ENCODE data around the gene GTF3C1. TPM values are rescaled to one million over a fixed set of nuclear protein-coding genes. Genes with fewer than 3 reads are reported as not detected.

GTF3C1 gene
- total RNA-seq, 4 donors from 2014 or later = 73.2 to 247 (median 85.3) TPM

GRCh38 chr16:27452569-27453493 is 96.9 kb downstream of the GTF3C1 start:
- Histone ChIP-seq H3K27me3 (peaks cover 0 to 6% of the 10 kb centered on the region in 2 donors), H3K36me3 (no peaks in the 10 kb centered on the region), H3K4me1 (no peaks in the 10 kb centered on the region), H3K27ac (no peak overlapping the region), H3K4me3 (no peak overlapping the region), H3K9me3 (no peaks in the 10 kb centered on the region)
- no peak for DNase-seq
- intact Hi-C loops (cut with DNase I; ENCODE audit: low total_unique reads) = no loop called here
- TF ChIP-seq POLR2A (IDR thresholded peaks at IDR 0.05) = no peak
- no peak for TF ChIP-seq CTCF (IDR thresholded peaks at IDR 0.05)

DNA sequence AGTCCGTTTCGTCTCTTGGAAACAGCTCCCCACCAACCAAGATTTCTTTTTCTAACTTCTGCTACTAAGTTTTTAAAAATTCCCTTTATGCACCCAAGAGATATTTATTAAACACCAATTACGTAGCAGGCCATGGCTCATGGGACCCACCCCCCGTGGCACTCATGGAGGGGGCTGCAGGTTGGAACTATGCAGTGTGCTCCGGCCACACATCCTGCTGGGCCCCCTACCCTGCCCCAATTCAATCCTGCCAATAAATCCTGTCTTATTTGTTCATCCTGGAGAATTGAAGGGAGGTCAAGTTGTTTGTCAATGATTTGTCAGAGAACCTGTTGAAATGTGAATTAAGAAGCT is 99.5 kb downstream of the GTF3C1 start:
- peaks cover 0 to 6% of the 10 kb centered on the region in 2 donors for H3K27me3 ChIP-seq
- no peak for TF ChIP-seq POLR2A (IDR thresholded peaks at IDR 0.05)
- no peak overlapping the region for H3K27ac ChIP-seq
- H3K4me1 ChIP-seq = no peaks in the 10 kb centered on the region
- no peaks in the 10 kb centered on the region for H3K9me3 ChIP-seq
- no peaks in the 10 kb centered on the region for H3K36me3 ChIP-seq
- intact Hi-C loops (cut with DNase I; ENCODE audit: low total_unique reads) = no loop called here
- no peak overlapping the region for H3K4me3 ChIP-seq
- DNase-seq = no peak

GRCh38 chr16:27449434-27450195 is 100.1 kb downstream of the GTF3C1 start:
- intact Hi-C loops (cut with DNase I; ENCODE audit: low total_unique reads) = no loop called here
- DNase-seq = no peak
- H3K4me3 ChIP-seq = no peak overlapping the region
- no peaks in the 10 kb centered on the region for H3K4me1 ChIP-seq
- H3K27ac ChIP-seq = no peak overlapping the region
- H3K36me3 ChIP-seq = no peaks in the 10 kb centered on the region
- peaks cover 0 to 6% of the 10 kb centered on the region in 2 donors for H3K27me3 ChIP-seq
- no peak for TF ChIP-seq POLR2A (IDR thresholded peaks at IDR 0.05)
- no peak for TF ChIP-seq CTCF (IDR thresholded peaks at IDR 0.05)
- peaks cover 0 to 5% of the 10 kb centered on the region in 2 donors for H3K9me3 ChIP-seq

GRCh38 chr16:27448532-27449433 is 100.9 kb downstream of the GTF3C1 start:
- TF ChIP-seq POLR2A (IDR thresholded peaks at IDR 0.05) (no peak), CTCF (IDR thresholded peaks at IDR 0.05) (no peak)
- no peak overlapping the region for H3K4me3 ChIP-seq
- H3K36me3 ChIP-seq = no peaks in the 10 kb centered on the region
- H3K27me3 ChIP-seq = peaks cover 0 to 6% of the 10 kb centered on the region in 2 donors
- intact Hi-C loops (cut with DNase I; ENCODE audit: low total_unique reads) = no loop called here
- H3K27ac ChIP-seq = no peak overlapping the region
- no peak for DNase-seq
- no peaks in the 10 kb centered on the region for H3K4me1 ChIP-seq
- peaks cover 0 to 10% of the 10 kb centered on the region in 2 donors for H3K9me3 ChIP-seq

GRCh38 chr16:27447301-27447700 is 102.4 kb downstream of the GTF3C1 start:
- H3K4me1 ChIP-seq = no peaks in the 10 kb centered on the region
- peaks cover 0 to 10% of the 10 kb centered on the region in 2 donors for H3K9me3 ChIP-seq
- intact Hi-C loops (cut with DNase I; ENCODE audit: low total_unique reads) = no loop called here
- H3K27ac ChIP-seq = no peak overlapping the region
- H3K27me3 ChIP-seq = peaks cover 0 to 6% of the 10 kb centered on the region in 2 donors
- TF ChIP-seq CTCF (IDR thresholded peaks at IDR 0.05) (no peak), POLR2A (IDR thresholded peaks at IDR 0.05) (no peak)
- no peak overlapping the region for H3K4me3 ChIP-seq
- no peaks in the 10 kb centered on the region for H3K36me3 ChIP-seq
- no peak for DNase-seq

All from uterus (tissue), 4 donors.